Gastrocnemius medialis (tissue), 4 donors: ENCODE data around the gene GARIN5B. TPM values are rescaled to one million over a fixed set of nuclear protein-coding genes. Genes with fewer than 3 reads are reported as not detected.

Source experiments
- ATAC-seq, 2 donors: fragments of 150-250 bp; one replicate each; pipeline ENCODE4 v1.9.1; 2016
- DNase-seq, 2 donors: peaks; one replicate each; pipeline ENCODE4 v3.0.0-alpha.2; 2019
- H3K27ac ChIP-seq, 4 donors: fragments of 200-600 bp; sonication (generic); 1 replicate in 1 of 4; 2 replicates in 3 of 4; pipeline ENCODE4 v1.5.1; 2016 to 2018; ENCODE audit warnings: mild to moderate bottlenecking in 2 of 4, moderate library complexity in 1 of 4
- H3K27me3 ChIP-seq, 3 donors: fragments of 200-600 bp; sonication (generic) in 2 of 3; 1 replicate in 1 of 3; 2 replicates in 2 of 3; pipeline versions ENCODE4 v1.5.1 to v1.6.0; 2016 to 2019; ENCODE audit warnings: mild to moderate bottlenecking in 1 of 3, moderate library complexity in 1 of 3
- H3K36me3 ChIP-seq, 2 donors: fragments of 200-600 bp; sonication (generic) in 1 of 2; one replicate each; pipeline ENCODE4 v1.5.1; 2017 to 2018
- H3K4me1 ChIP-seq, 2 donors: fragments of 200-600 bp; sonication (generic) in 1 of 2; one replicate each; pipeline ENCODE4 v1.5.1; 2016 to 2017; ENCODE audit warnings: mild to moderate bottlenecking in 2 of 2
- H3K4me3 ChIP-seq, 4 donors: fragments of 200-600 bp; sonication (generic) in 3 of 4; 1 replicate in 1 of 4; 2 replicates in 3 of 4; pipeline ENCODE4 v1.5.1; 2016 to 2019; ENCODE audit warnings: mild to moderate bottlenecking in 2 of 4
- H3K9me3 ChIP-seq, 3 donors: fragments of 200-600 bp; sonication (generic) in 2 of 3; 1 replicate in 1 of 3; 2 replicates in 2 of 3; pipeline ENCODE4 v1.5.1; 2016 to 2019
- POLR2A ChIP-seq, 2 donors: fragments of 450-650 bp; IDR thresholded peaks; one replicate each; pipeline ENCODE4 v1.6.1; 2017; ENCODE audit warnings: antibody characterized with exemption in 2 of 2, mild to moderate bottlenecking in 2 of 2, moderate library complexity in 2 of 2
- in situ Hi-C, 4 donors: fragments of 200-750 bp; cut with MboI; loops; one replicate each; pipeline versions ENCODE4 v1.15.0 to v1.8.0; 2017; ENCODE audit warnings: low sequenced_read_pairs in 4 of 4
- intact Hi-C: fragments of 100-400 bp; cut with DNase I; formaldehyde crosslinking; loops from one replicate; pipeline ENCODE4 v1.15.1; 2023; ENCODE audit warnings: low total_unique reads
- total RNA-seq, 4 donors: library from RNA; depleted of rRNA; stranded (reverse); fragments of >200 nt; gene quantifications; one replicate each; pipeline versions ENCODE4 v1.1.0 to v1.2.3, GENCODE V29; 2016
- TF ChIP-seq, protein P1 (sequence below), 5 experiments: fragments of 450-650 bp in 3 of 5; fragments of 200-600 bp in 2 of 5; sonication (generic) in 2 of 5; IDR thresholded peaks in 4 of 5; conservative IDR thresholded peaks in 1 of 5; 1 replicate in 4 of 5; 2 replicates in 1 of 5; pipeline ENCODE4 v1.5.1; 2016 to 2019; ENCODE audit warnings: antibody characterized with exemption in 5 of 5, mild to moderate bottlenecking in 3 of 5, moderate library complexity in 3 of 5

The GARIN5B gene
- total RNA-seq, 4 donors from 2014 or later, result not detected

DNA sequence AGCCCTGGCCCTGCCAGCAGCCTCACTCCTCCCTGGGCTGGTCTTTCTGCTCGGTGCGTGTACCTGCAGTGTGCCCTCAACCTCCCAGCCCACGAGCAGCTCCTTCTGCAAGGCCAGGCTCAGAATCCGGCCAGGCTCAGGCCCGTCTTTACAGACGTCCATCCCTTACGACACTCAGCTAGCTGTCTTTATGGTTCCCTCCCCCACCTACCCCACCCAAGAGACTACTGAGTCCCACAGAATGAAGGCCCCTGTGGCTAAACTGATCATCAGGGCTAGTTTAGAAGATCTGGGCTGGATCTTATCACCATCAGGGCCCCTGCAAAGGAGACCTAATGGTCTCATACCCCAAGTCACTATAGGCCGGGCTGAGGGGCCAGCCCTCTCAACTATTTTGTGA lies 48.7 kb downstream of the GARIN5B start:
- DNase-seq, result no peak
- no peak overlapping the region for H3K4me3 ChIP-seq
- no peaks in the 10 kb centered on the region for H3K9me3 ChIP-seq
- ATAC-seq, result no peak
- no peaks in the 10 kb centered on the region for H3K27me3 ChIP-seq
- no peaks in the 10 kb centered on the region for H3K4me1 ChIP-seq
- intact Hi-C loops (no loop called here), in situ Hi-C loops (no loop called here)
- no peaks in the 10 kb centered on the region for H3K36me3 ChIP-seq
- TF ChIP-seq, protein P1, sequence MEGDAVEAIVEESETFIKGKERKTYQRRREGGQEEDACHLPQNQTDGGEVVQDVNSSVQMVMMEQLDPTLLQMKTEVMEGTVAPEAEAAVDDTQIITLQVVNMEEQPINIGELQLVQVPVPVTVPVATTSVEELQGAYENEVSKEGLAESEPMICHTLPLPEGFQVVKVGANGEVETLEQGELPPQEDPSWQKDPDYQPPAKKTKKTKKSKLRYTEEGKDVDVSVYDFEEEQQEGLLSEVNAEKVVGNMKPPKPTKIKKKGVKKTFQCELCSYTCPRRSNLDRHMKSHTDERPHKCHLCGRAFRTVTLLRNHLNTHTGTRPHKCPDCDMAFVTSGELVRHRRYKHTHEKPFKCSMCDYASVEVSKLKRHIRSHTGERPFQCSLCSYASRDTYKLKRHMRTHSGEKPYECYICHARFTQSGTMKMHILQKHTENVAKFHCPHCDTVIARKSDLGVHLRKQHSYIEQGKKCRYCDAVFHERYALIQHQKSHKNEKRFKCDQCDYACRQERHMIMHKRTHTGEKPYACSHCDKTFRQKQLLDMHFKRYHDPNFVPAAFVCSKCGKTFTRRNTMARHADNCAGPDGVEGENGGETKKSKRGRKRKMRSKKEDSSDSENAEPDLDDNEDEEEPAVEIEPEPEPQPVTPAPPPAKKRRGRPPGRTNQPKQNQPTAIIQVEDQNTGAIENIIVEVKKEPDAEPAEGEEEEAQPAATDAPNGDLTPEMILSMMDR (IDR thresholded peaks at IDR 0.05 in 4 of 5, conservative IDR thresholded peaks at IDR 0.05 in 1 of 5), result no peak
- no peak for TF ChIP-seq POLR2A (IDR thresholded peaks at IDR 0.05)
- H3K27ac ChIP-seq, result no peak overlapping the region

DNA sequence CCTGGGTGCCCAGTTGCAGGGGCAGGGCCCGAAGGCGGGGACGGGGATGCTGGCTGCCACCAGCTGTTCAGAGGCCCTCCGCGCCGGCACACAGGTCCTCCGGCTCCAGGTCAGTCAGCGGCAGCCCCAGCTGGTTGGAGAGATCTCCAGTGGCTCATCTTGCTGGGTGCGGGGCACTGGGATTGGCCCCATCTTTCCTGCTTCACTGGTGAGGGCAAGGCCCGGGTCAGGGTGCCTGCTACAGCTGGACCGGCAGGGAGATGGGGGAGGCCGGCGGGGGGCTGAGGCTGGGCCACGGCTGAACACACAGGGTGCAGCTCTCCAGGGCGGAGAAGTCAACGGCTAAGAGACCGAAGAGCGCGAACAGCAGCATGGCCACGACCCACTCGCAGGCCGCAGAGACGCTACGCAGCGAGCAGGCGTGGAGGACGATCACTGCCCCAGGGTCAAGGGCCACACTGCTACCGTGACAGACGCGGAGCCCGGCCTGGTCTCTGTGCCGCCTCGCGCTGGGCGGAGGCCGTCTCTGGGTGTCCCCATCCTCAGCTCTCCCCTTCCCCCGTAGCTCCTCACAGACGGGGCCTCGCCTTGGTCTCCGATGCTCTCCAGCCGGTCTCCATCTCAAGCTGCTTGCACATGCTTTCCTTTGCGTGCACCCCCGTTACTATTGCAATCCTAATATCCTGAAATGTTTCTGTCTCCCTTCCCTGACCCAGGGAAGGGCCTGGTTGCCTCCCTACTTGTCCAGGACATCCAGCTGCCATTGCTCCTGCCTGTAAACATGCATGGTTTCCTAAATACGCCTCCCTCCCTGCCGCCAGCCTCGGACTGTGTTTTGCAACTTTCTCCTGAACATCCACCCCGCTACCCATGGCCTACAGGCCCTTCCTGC lies 50.2 kb downstream of the GARIN5B start:
- intact Hi-C loops, result no loop called here
- no peak for DNase-seq
- Histone ChIP-seq H3K9me3 (no peaks in the 10 kb centered on the region), H3K4me1 (no peaks in the 10 kb centered on the region), H3K4me3 (no peak overlapping the region), H3K27me3 (no peaks in the 10 kb centered on the region), H3K27ac (no peak overlapping the region), H3K36me3 (no peaks in the 10 kb centered on the region)
- ATAC-seq, result no peak
- in situ Hi-C loops, result no loop called here
- TF ChIP-seq, protein P1 (IDR thresholded peaks at IDR 0.05 in 4 of 5, conservative IDR thresholded peaks at IDR 0.05 in 1 of 5), result no peak
- no peak for TF ChIP-seq POLR2A (IDR thresholded peaks at IDR 0.05)

DNA sequence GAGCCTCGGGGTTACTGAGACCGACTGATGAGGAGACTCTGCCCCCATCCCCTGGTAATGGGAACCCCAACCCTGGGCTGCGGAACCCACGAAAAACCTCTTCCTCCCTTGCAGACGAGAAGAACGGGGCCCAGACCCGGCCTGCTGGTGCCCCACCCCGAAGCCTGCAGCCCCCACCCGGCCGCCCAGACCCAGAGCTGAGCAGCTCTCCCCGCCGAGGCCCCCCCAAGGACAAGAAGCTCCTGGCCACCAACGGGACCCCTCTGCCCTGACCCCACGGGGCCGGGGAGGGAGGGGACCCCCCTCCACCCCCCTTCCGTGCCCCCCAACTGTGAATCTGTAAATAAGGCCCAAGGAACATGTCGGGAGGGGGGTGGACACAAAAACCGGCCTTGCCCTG lies 51.3 kb downstream of the GARIN5B start:
- TF ChIP-seq, protein P1 (IDR thresholded peaks at IDR 0.05 in 4 of 5, conservative IDR thresholded peaks at IDR 0.05 in 1 of 5), result no peak
- TF ChIP-seq POLR2A (IDR thresholded peaks at IDR 0.05), result no peak

DNA sequence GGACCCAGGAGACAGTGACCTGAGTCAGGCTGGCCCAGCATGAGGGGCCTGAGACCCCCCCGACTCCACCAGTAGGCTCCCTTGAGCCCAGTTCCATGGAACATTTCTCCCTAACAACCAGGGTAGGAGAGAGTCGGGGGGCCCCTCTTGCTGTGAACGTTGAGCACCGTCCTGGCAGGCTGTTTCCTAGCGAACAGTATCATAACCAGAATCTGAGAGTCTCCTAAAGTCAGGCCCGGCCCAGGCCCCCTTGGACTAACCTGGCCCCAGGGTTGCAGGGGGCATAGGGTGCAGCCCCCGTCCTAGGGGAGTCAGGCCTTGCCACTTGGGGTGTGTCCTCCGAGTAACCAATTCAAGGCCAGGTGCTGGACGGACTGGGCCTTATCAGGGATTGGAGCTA lies 51.7 kb downstream of the GARIN5B start:
- Histone ChIP-seq H3K27ac (no peak overlapping the region), H3K36me3 (no peaks in the 10 kb centered on the region), H3K4me1 (no peaks in the 10 kb centered on the region), H3K4me3 (no peak overlapping the region), H3K9me3 (no peaks in the 10 kb centered on the region), H3K27me3 (no peaks in the 10 kb centered on the region)
- no peak for ATAC-seq
- no peak for DNase-seq
- intact Hi-C loops, result no loop called here
- TF ChIP-seq, protein P1 (IDR thresholded peaks at IDR 0.05 in 4 of 5, conservative IDR thresholded peaks at IDR 0.05 in 1 of 5), result no peak
- TF ChIP-seq POLR2A (IDR thresholded peaks at IDR 0.05), result no peak
- in situ Hi-C loops, result no loop called here

More for the DNA sequence above, 51.3 kb downstream of the GARIN5B start:
- H3K4me1 ChIP-seq, result no peaks in the 10 kb centered on the region
- DNase-seq (no peak), ATAC-seq (no peak)
- intact Hi-C loops (no loop called here), in situ Hi-C loops (no loop called here)
- no peaks in the 10 kb centered on the region for H3K27me3 ChIP-seq
- no peak overlapping the region for H3K27ac ChIP-seq
- no peaks in the 10 kb centered on the region for H3K9me3 ChIP-seq
- H3K4me3 ChIP-seq, result no peak overlapping the region
- H3K36me3 ChIP-seq, result no peaks in the 10 kb centered on the region
